ENCODE results near the gene ACTN2. TPM values are rescaled to one million over a fixed set of nuclear protein-coding genes. Genes with fewer than 3 reads are reported as not detected.

The ACTN2 gene
- total RNA-seq, 1 experiment from 2014 or later = not detected

DNA sequence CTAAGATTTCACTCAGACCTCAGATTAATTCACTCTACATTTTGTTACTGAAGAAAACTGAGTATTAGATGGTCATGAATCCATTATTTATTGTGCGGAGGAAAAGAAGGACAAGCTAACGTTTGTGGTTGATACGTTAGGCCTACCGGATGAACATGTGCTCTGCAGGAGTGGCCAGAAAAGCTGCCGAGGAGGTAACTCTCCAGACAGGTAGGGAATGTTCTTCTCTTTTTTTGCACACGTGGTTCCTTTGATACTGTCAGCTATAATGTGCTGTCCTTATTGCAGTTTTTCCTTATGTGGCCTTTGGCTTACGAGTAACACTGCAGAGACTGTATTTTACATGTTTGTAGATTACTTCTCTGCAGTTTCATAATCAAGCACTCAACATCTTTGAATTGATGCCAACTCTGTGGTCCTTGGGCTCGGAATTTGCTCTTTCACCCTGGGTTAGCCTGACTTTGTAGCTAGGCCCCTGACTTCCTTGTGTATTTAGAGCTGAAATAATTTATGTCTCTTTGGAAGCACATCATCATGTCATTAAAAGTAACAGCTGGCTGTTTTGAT is 122.3 kb downstream of the ACTN2 start:
- Histone ChIP-seq H3K4me3 (ENCODE audit: low read length) (no peak overlapping the region), H3K4me2 (ENCODE audit: low read length) (no peak overlapping the region), H4K20me1 (ENCODE audit: low read length) (no peaks in the 10 kb centered on the region), H3K9me2 (replicated peaks; ENCODE audit: low read length) (no peaks in the 10 kb centered on the region), H3K4me1 (ENCODE audit: insufficient read depth, low read length) (no peaks in the 10 kb centered on the region), H3K9me3 (ENCODE audit: low read length) (no peaks in the 10 kb centered on the region), H3K27ac (ENCODE audit: low read length) (no peak overlapping the region), H3K36me3 (ENCODE audit: low read depth, low read length) (peaks cover 11% of the 10 kb centered on the region), H3K27me3 (ENCODE audit: low read length) (no peaks in the 10 kb centered on the region), H3F3A (ENCODE audit: low read length, unreplicated experiment) (no peaks in the 10 kb centered on the region), H2AFZ (ENCODE audit: low read length) (no peak overlapping the region), H3K9ac (ENCODE audit: low read length) (no peak overlapping the region), H3K79me2 (ENCODE audit: low read length) (no peaks in the 10 kb centered on the region)
- BruUV-seq (replicated peaks) = no TSS peak
- ChIA-PET CTCF (no interaction called here), POLR2A (ENCODE audit: unreplicated experiment) (no interaction called here)
- TF ChIP-seq EZH2phosphoT487 (IDR thresholded peaks at IDR 0.05; ENCODE audit: borderline replicate concordance, low read length) = no peak
- TF ChIP-seq, protein P1, sequence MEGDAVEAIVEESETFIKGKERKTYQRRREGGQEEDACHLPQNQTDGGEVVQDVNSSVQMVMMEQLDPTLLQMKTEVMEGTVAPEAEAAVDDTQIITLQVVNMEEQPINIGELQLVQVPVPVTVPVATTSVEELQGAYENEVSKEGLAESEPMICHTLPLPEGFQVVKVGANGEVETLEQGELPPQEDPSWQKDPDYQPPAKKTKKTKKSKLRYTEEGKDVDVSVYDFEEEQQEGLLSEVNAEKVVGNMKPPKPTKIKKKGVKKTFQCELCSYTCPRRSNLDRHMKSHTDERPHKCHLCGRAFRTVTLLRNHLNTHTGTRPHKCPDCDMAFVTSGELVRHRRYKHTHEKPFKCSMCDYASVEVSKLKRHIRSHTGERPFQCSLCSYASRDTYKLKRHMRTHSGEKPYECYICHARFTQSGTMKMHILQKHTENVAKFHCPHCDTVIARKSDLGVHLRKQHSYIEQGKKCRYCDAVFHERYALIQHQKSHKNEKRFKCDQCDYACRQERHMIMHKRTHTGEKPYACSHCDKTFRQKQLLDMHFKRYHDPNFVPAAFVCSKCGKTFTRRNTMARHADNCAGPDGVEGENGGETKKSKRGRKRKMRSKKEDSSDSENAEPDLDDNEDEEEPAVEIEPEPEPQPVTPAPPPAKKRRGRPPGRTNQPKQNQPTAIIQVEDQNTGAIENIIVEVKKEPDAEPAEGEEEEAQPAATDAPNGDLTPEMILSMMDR (conservative IDR thresholded peaks at IDR 0.05; ENCODE audit: low read depth, low read length) = no peak
- no peak for TF ChIP-seq EZH2 (IDR thresholded peaks at IDR 0.05; ENCODE audit: low read length, unreplicated experiment)
- intact Hi-C loops (cut with micrococcal nuclease) = no loop called here
- ATAC-seq (no peak), DNase-seq (no peak)

DNA sequence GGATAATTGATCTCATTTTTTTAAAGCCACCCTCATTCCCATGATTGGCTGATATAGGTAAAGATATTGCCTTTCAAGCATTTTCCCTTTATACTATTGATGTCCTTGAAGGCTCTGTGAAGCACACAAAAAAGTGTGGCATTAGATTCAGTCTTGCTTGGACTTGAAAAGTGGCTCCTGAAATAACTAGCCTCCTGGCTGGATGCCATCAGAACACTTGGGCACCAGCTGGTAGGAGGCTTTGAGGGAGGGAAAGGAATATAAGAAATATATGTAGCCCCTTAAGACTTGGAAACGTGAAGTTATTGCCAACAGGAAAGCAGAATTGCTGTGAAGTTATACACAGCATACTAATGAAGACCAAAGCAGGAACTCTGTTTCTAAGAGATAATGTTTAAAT is 122.8 kb downstream of the ACTN2 start:
- H3K27ac ChIP-seq (ENCODE audit: low read length) = no peak overlapping the region
- no peak overlapping the region for H3K4me3 ChIP-seq (ENCODE audit: low read length)
- H3F3A ChIP-seq (ENCODE audit: low read length, unreplicated experiment) = no peaks in the 10 kb centered on the region
- DNase-seq (no peak), ATAC-seq (no peak)
- no peaks in the 10 kb centered on the region for H3K4me1 ChIP-seq (ENCODE audit: insufficient read depth, low read length)
- H3K9me2 ChIP-seq (replicated peaks; ENCODE audit: low read length) = no peaks in the 10 kb centered on the region
- H3K4me2 ChIP-seq (ENCODE audit: low read length) = no peak overlapping the region
- H3K79me2 ChIP-seq (ENCODE audit: low read length) = no peaks in the 10 kb centered on the region
- H3K27me3 ChIP-seq (ENCODE audit: low read length) = no peaks in the 10 kb centered on the region
- TF ChIP-seq EZH2phosphoT487 (IDR thresholded peaks at IDR 0.05; ENCODE audit: borderline replicate concordance, low read length) = no peak
- TF ChIP-seq, protein P1 (conservative IDR thresholded peaks at IDR 0.05; ENCODE audit: low read depth, low read length) = no peak
- no peak for TF ChIP-seq EZH2 (IDR thresholded peaks at IDR 0.05; ENCODE audit: low read length, unreplicated experiment)
- ChIA-PET CTCF (no interaction called here), POLR2A (ENCODE audit: unreplicated experiment) (no interaction called here)
- BruUV-seq (replicated peaks) = no TSS peak
- no peak overlapping the region for H2AFZ ChIP-seq (ENCODE audit: low read length)
- H3K36me3 ChIP-seq (ENCODE audit: low read depth, low read length) = peaks cover 11% of the 10 kb centered on the region
- intact Hi-C loops (cut with micrococcal nuclease) = no loop called here
- H3K9me3 ChIP-seq (ENCODE audit: low read length) = no peaks in the 10 kb centered on the region
- no peak overlapping the region for H3K9ac ChIP-seq (ENCODE audit: low read length)
- H4K20me1 ChIP-seq (ENCODE audit: low read length) = no peaks in the 10 kb centered on the region

GRCh38 chr1:236810018-236810417 is 123.7 kb downstream of the ACTN2 start:
- Histone ChIP-seq H3K4me2 (ENCODE audit: low read length) (no peak overlapping the region), H3K9me2 (replicated peaks; ENCODE audit: low read length) (no peaks in the 10 kb centered on the region), H3K27me3 (ENCODE audit: low read length) (no peaks in the 10 kb centered on the region), H3K79me2 (ENCODE audit: low read length) (no peaks in the 10 kb centered on the region), H3K36me3 (ENCODE audit: low read depth, low read length) (peaks cover 11% of the 10 kb centered on the region), H4K20me1 (ENCODE audit: low read length) (no peaks in the 10 kb centered on the region), H3K9me3 (ENCODE audit: low read length) (no peaks in the 10 kb centered on the region), H3K27ac (ENCODE audit: low read length) (no peak overlapping the region), H2AFZ (ENCODE audit: low read length) (no peak overlapping the region), H3K4me3 (ENCODE audit: low read length) (no peak overlapping the region), H3K9ac (ENCODE audit: low read length) (no peak overlapping the region), H3K4me1 (ENCODE audit: insufficient read depth, low read length) (no peaks in the 10 kb centered on the region), H3F3A (ENCODE audit: low read length, unreplicated experiment) (no peaks in the 10 kb centered on the region)
- no peak for ATAC-seq
- TF ChIP-seq EZH2 (IDR thresholded peaks at IDR 0.05; ENCODE audit: low read length, unreplicated experiment) (no peak), EZH2phosphoT487 (IDR thresholded peaks at IDR 0.05; ENCODE audit: borderline replicate concordance, low read length) (no peak)
- TF ChIP-seq, protein P1 (conservative IDR thresholded peaks at IDR 0.05; ENCODE audit: low read depth, low read length) = no peak
- POLR2A ChIA-PET (ENCODE audit: unreplicated experiment) = no interaction called here
- intact Hi-C loops (cut with micrococcal nuclease) = no loop called here
- no TSS peak for BruUV-seq (replicated peaks)
- no peak for DNase-seq
- CTCF ChIA-PET = no interaction called here

All from PC-3 (cell line).